Activated CD8-positive, alpha-beta memory T cell treated with anti-CD3 and anti-CD28 coated beads, Interleukin-2, amount 50 U/mL, for 1 hour (primary cell): ENCODE data around the gene LCAT.
"Not testable (repeated sequence)": the region's sequence is repeated elsewhere in the genome, so short reads cannot be mapped to it uniquely, and the experiment has no call there.

Experiments used
- DNase-seq: peaks from one replicate; pipeline ENCODE4 v3.0.0-alpha.2; 2020; ENCODE audit errors: extremely low read depth

The LCAT gene

GRCh38 chr16:67946966-67947558, 3.1 kb upstream of the LCAT start:
- no peak for DNase-seq

- DNase-seq: no peak
Measured at GRCh38 chr16:67946128-67946569, 2.2 kb upstream of the LCAT start.

GRCh38 chr16:67945392-67945933, 1.5 kb upstream of the LCAT start:
- no peak for DNase-seq

GRCh38 chr16:67944690-67945391, 921 bp upstream of the LCAT start:
- DNase-seq: no peak

GRCh38 chr16:67943256-67943618, 683 bp downstream of the LCAT start:
- no peak for DNase-seq

- no peak for DNase-seq
Measured at GRCh38 chr16:67942510-67943255, 1.2 kb downstream of the LCAT start.

- DNase-seq: no peak
Measured at GRCh38 chr16:67942200-67942509, 1.8 kb downstream of the LCAT start.

GRCh38 chr16:67941469-67942199, 2.3 kb downstream of the LCAT start:
- no peak for DNase-seq

GRCh38 chr16:67940446-67941089, 3.4 kb downstream of the LCAT start:
- DNase-seq: no peak

- no peak for DNase-seq
Measured at GRCh38 chr16:67939507-67940445, 4.1 kb downstream of the LCAT start.

GRCh38 chr16:67937713-67938112, 6.2 kb downstream of the LCAT start:
- not testable (repeated sequence) for DNase-seq

- DNase-seq: peak; percentile 37
Measured at GRCh38 chr16:67936880-67937605, 6.9 kb downstream of the LCAT start.

- DNase-seq: no peak
Measured at GRCh38 chr16:67936124-67936879, 7.6 kb downstream of the LCAT start, which contains the start of gene PSMB10. Gene PSMB10 (minus strand): TSS chr16:67936850. CDS start chr16:67936749, 101 bp downstream.

- peak; percentile 87 for DNase-seq
Measured at GRCh38 chr16:67935402-67936123, 8.4 kb downstream of the LCAT start.

GRCh38 chr16:67935101-67935401, 8.9 kb downstream of the LCAT start:
- no peak for DNase-seq

GRCh38 chr16:67934306-67935100, 9.4 kb downstream of the LCAT start:
- DNase-seq: no peak

GRCh38 chr16:67933805-67934204, 10.1 kb downstream of the LCAT start:
- no peak for DNase-seq

GRCh38 chr16:67932462-67932840, 11.5 kb downstream of the LCAT start:
- no peak for DNase-seq
